K562 (cell line): ENCODE data around the gene RAMP2. TPM values are rescaled to one million over a fixed set of nuclear protein-coding genes. Genes with fewer than 3 reads are reported as not detected.

ENCODE experiments used
- BRD4 ChIP-seq: fragments of 200-600 bp; sonication (generic); IDR thresholded peaks from 2 replicates; pipeline ENCODE4 v1.6.1; 2017; ENCODE audit warnings: inconsistent platforms
- CHCHD3 ChIP-seq: fragments of 250-450 bp; sonication (Bioruptor Pico); IDR thresholded peaks from 2 replicates; pipeline ENCODE4 v2.1.2; 2022; ENCODE audit warnings: mild to moderate bottlenecking
- FOSL1 ChIP-seq: fragments of 200-800 bp; sonication (Bioruptor generic); conservative IDR thresholded peaks from 2 replicates; pipeline ENCODE4 v1.6.1; 2016; ENCODE audit warnings: missing genetic modification characterization, missing compliant biosample characterization
- FOXA1 ChIP-seq: fragments of 450-650 bp; IDR thresholded peaks from 2 replicates; pipeline ENCODE4 v1.6.1; 2016; ENCODE audit warnings: mild to moderate bottlenecking, borderline replicate concordance
- FOXK1 ChIP-seq: sonication (generic); formaldehyde crosslinking; IDR thresholded peaks from 2 replicates; pipeline ENCODE4 v1.8.0; 2022; ENCODE audit warnings: missing genetic modification reagents, mild to moderate bottlenecking, borderline replicate concordance
- HDAC1 ChIP-seq, 2 experiments: fragments of 450-650 bp; IDR thresholded peaks; 2 replicates each; pipeline ENCODE4 v1.6.1; 2016 to 2017; ENCODE audit warnings: inconsistent platforms in 1 of 2, mild to moderate bottlenecking in 1 of 2, moderate library complexity in 1 of 2
- HMG20B ChIP-seq: fragments of 250-450 bp; sonication (Bioruptor Pico); IDR thresholded peaks from 2 replicates; pipeline ENCODE4 v1.5.0; 2021; ENCODE audit warnings: mild to moderate bottlenecking
- JUND ChIP-seq, 2 experiments: IDR thresholded peaks; 2 replicates in 1 of 2; 3 replicates in 1 of 2; pipeline ENCODE4 v1.6.1; 2011; ENCODE audit warnings: borderline replicate concordance in 2 of 2, low read depth in 2 of 2, low read length in 2 of 2, improper control_type of control experiment in 1 of 2, missing biosample characterization in 1 of 2, missing genetic modification characterization in 1 of 2, missing genetic modification reagents in 1 of 2
- MED1 ChIP-seq: sonication (generic); formaldehyde crosslinking; IDR thresholded peaks from 2 replicates; pipeline ENCODE4 v1.8.1; 2023; ENCODE audit warnings: missing genetic modification reagents, borderline replicate concordance
- MIER1 ChIP-seq: fragments of 450-650 bp; IDR thresholded peaks from 2 replicates; pipeline ENCODE4 v1.6.1; 2016; ENCODE audit warnings: antibody characterized with exemption, mild to moderate bottlenecking, low read depth
- NEUROD1 ChIP-seq: fragments of 150-350 bp; IDR thresholded peaks from 2 replicates; pipeline ENCODE4 v1.6.1; 2014; ENCODE audit warnings: borderline replicate concordance, low read length, low read depth; ENCODE audit not compliant: partially characterized antibody
- SAFB ChIP-seq: fragments of 200-400 bp; formaldehyde crosslinking; IDR thresholded peaks from 2 replicates; pipeline ENCODE4 v1.6.1; 2017; ENCODE audit warnings: low read depth, low read length, borderline replicate concordance
- SMAD2 ChIP-seq: fragments of 150-350 bp; IDR thresholded peaks from 2 replicates; pipeline ENCODE4 v1.6.1; 2014; ENCODE audit warnings: low read depth, mild to moderate bottlenecking, low read length
- TARDBP ChIP-seq: fragments of 450-650 bp; IDR thresholded peaks from 2 replicates; pipeline ENCODE4 v1.6.1; 2016
- ZBED1 ChIP-seq: IDR thresholded peaks from 2 replicates; pipeline ENCODE4 v1.6.1; 2014
- ZC3H11A ChIP-seq: IDR thresholded peaks from 2 replicates; pipeline ENCODE4 v1.6.1; 2012; ENCODE audit warnings: low read depth, low read length, improper control_type of control experiment
- ZNF184 ChIP-seq: sonication (generic); formaldehyde crosslinking; IDR thresholded peaks from 2 replicates; pipeline ENCODE4 v1.5.0; 2020; ENCODE audit warnings: missing genetic modification reagents
- ZNF282 ChIP-seq: sonication (generic); formaldehyde crosslinking; IDR thresholded peaks from 2 replicates; pipeline ENCODE4 v1.8.1; 2023; ENCODE audit warnings: missing genetic modification reagents
- ZNF584 ChIP-seq: fragments of 200-800 bp; sonication (Bioruptor generic); IDR thresholded peaks from 2 replicates; pipeline ENCODE4 v1.6.1; 2016; ENCODE audit warnings: low read depth, mild to moderate bottlenecking, missing genetic modification characterization, missing compliant biosample characterization
- ZSCAN32 ChIP-seq: fragments of 450-650 bp; formaldehyde crosslinking; IDR thresholded peaks from 2 replicates; pipeline ENCODE4 v1.4.0; 2020; ENCODE audit warnings: mild to moderate bottlenecking, moderate library complexity
- polyA plus RNA-seq, 8 experiments: library from polyadenylated mRNA; depleted of rRNA in 4 of 8; stranded (reverse) in 5 of 8; unstranded in 3 of 8; fragments of >200 nt; fragmentation: Nextera tagmentation in 2 of 8; fragmentation: Illumina TruSeq in 1 of 8; extraction: Ambion mirVana in 2 of 8; extraction: Trizol in 1 of 8; gene quantifications; 2 replicates each; pipeline versions ENCODE4 v1.2.1 to v1.2.3, GENCODE V29; 2011 to 2014; ENCODE audit warnings: inconsistent platforms in 1 of 8, missing spikeins in 1 of 8
- total RNA-seq, 7 experiments: library from RNA; depleted of rRNA in 6 of 7; stranded (reverse); fragments of >200 nt in 6 of 7; fragmentation: Illumina TruSeq in 2 of 7; extraction: Trizol in 2 of 7; gene quantifications; 2 replicates each; pipeline versions ENCODE4 v1.2.1 to v1.2.3, GENCODE V29; 2011 to 2021; ENCODE audit warnings: low replicate concordance in 1 of 7
- TF ChIP-seq, protein P1 (sequence below): fragments of 250-450 bp; sonication (Bioruptor Pico); IDR thresholded peaks from 2 replicates; pipeline ENCODE4 v1.4.0; 2020; ENCODE audit warnings: mild to moderate bottlenecking, moderate library complexity
- TF ChIP-seq, protein P2 (sequence below): fragments of 250-450 bp; sonication (Bioruptor Pico); IDR thresholded peaks from 2 replicates; pipeline ENCODE4 v1.4.0; 2020; ENCODE audit warnings: mild to moderate bottlenecking
- TF ChIP-seq, protein P3 (sequence below): sonication (generic); formaldehyde crosslinking; IDR thresholded peaks from 2 replicates; pipeline ENCODE4 v1.8.1; 2023; ENCODE audit warnings: mild to moderate bottlenecking, missing genetic modification reagents

Gene RAMP2
- total and polyA plus RNA-seq, 9 of the 15 experiments (the other 6 are each of a cell fraction or from before 2014, with no cell fraction given), result not detected

DNA sequence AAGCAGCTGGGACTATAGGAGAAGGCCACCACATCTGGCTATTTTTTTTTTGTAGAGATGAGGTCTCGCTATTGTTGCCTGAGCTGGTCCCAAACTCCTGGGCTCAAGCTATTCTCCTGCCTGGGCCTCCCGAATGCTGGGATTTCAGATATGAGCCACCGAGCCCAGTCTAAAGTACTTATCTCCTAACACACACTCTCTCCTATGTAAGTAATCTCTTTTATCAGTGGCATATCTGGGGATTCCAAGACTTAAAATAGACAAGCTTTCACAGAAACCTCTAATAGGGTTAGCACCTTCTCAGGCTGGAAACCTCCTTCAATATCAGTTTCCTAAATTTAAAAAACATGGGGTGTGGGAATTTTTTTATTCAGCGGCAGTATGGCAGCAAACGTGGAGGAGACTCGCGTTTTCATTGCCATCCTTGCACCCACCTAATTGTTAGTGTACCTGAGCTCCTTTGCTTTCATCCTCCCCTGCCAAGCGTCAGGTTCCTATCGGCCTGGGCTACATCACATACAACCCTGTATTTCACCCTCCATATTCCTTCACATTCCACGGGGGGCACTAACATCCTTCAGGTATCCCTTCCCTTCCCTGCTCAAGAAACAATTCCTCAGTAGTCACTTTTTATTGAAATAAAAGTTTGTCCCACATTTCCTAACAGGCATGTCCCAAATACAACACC lies 17.3 kb upstream of the RAMP2 start (continued):
- TF ChIP-seq FOXA1 (no peak), BRD4 (no peak), TARDBP (no peak), CHCHD3 (no peak), MED1 (CRISPR knock-in tag) (no peak), JUND (IDR thresholded peaks at IDR 0.05; ENCODE audit: borderline replicate concordance, low read depth, low read length) (peak; percentile 32; the same call in 1 of the 2 replicates), JUND (tag; IDR thresholded peaks at IDR 0.05; ENCODE audit: borderline replicate concordance, low read depth, low read length) (no peak), ZNF282 (CRISPR knock-in tag) (no peak), ZNF184 (CRISPR knock-in tag) (no peak), FOXK1 (no peak), ZSCAN32 (no peak), SAFB (no peak), ZNF584 (CRISPR knock-in tag) (no peak), HMG20B (CRISPR knock-in tag) (no peak), FOSL1 (tag) (peak; percentile 41; the same call in 1 of the 2 replicates), NEUROD1 (no peak), ZC3H11A (no peak), ZBED1 (no peak), MIER1 (no peak), HDAC1 (IDR thresholded peaks at IDR 0.05) (peak; percentile 69 to 75; a peak in 3 of 4 replicates), SMAD2 (no peak)
- TF ChIP-seq, protein P1, sequence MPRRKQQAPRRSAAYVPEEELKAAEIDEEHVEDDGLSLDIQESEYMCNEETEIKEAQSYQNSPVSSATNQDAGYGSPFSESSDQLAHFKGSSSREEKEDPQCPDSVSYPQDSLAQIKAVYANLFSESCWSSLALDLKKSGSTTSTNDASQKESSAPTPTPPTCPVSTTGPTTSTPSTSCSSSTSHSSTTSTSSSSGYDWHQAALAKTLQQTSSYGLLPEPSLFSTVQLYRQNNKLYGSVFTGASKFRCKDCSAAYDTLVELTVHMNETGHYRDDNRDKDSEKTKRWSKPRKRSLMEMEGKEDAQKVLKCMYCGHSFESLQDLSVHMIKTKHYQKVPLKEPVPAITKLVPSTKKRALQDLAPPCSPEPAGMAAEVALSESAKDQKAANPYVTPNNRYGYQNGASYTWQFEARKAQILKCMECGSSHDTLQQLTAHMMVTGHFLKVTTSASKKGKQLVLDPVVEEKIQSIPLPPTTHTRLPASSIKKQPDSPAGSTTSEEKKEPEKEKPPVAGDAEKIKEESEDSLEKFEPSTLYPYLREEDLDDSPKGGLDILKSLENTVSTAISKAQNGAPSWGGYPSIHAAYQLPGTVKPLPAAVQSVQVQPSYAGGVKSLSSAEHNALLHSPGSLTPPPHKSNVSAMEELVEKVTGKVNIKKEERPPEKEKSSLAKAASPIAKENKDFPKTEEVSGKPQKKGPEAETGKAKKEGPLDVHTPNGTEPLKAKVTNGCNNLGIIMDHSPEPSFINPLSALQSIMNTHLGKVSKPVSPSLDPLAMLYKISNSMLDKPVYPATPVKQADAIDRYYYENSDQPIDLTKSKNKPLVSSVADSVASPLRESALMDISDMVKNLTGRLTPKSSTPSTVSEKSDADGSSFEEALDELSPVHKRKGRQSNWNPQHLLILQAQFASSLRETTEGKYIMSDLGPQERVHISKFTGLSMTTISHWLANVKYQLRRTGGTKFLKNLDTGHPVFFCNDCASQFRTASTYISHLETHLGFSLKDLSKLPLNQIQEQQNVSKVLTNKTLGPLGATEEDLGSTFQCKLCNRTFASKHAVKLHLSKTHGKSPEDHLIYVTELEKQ (CRISPR knock-in tag), result no peak
- TF ChIP-seq, protein P2, sequence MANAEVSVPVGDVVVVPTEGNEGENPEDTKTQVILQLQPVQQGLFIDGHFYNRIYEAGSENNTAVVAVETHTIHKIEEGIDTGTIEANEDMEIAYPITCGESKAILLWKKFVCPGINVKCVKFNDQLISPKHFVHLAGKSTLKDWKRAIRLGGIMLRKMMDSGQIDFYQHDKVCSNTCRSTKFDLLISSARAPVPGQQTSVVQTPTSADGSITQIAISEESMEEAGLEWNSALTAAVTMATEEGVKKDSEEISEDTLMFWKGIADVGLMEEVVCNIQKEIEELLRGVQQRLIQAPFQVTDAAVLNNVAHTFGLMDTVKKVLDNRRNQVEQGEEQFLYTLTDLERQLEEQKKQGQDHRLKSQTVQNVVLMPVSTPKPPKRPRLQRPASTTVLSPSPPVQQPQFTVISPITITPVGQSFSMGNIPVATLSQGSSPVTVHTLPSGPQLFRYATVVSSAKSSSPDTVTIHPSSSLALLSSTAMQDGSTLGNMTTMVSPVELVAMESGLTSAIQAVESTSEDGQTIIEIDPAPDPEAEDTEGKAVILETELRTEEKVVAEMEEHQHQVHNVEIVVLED (CRISPR knock-in tag), result no peak
- TF ChIP-seq, protein P3, sequence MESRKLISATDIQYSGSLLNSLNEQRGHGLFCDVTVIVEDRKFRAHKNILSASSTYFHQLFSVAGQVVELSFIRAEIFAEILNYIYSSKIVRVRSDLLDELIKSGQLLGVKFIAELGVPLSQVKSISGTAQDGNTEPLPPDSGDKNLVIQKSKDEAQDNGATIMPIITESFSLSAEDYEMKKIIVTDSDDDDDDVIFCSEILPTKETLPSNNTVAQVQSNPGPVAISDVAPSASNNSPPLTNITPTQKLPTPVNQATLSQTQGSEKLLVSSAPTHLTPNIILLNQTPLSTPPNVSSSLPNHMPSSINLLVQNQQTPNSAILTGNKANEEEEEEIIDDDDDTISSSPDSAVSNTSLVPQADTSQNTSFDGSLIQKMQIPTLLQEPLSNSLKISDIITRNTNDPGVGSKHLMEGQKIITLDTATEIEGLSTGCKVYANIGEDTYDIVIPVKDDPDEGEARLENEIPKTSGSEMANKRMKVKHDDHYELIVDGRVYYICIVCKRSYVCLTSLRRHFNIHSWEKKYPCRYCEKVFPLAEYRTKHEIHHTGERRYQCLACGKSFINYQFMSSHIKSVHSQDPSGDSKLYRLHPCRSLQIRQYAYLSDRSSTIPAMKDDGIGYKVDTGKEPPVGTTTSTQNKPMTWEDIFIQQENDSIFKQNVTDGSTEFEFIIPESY, result no peak
